ENCODE measurements around the gene PIGB.

DNA sequence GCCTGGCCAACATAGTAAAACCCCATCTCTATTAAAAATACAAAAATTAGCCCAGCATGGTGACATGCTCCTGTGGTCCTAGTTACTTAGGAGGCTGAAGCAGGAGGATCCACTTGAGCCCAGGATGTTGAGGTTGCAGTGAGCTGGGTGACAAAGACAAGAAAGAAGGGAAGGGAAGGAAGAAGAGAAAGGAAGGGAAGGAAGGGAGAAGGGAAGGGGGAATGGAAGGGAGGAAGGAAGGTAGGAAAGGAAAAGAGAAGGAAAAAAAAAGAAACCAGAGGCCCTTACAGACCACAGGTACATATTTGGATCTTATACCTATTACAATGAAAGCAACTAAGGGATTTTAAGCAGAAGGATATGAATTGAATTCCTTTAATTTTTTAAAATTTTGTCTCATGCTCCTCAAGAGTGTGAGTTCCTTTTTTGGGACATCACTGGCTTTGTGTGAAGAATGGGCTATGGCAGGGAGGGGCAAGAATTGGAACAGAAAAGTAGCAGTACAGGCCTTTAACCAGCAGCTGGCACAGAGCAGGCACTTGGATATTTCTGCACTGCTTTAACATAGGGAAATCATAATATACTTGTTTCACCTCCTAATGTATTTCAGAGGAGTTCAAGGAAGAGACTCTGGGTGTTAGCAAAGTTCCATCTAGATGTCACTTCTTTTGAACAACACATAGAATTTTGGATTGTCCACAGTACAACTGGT, 37.3 kb upstream of the PIGB start:
- TF ChIP-seq TAF1 (IDR thresholded peaks at IDR 0.05; ENCODE audit: borderline replicate concordance, low read depth, low read length) (no peak), POLR2A (IDR thresholded peaks at IDR 0.05; ENCODE audit: low read depth, low read length) (no peak), POLR2AphosphoS5 (IDR thresholded peaks at IDR 0.05; ENCODE audit: low read depth, low read length) (no peak)

Measured in GM12892 (cell line).